HepG2 (cell line): Measurements from ENCODE around the gene MYO7B. TPM values are rescaled to one million over a fixed set of nuclear protein-coding genes. Genes with fewer than 3 reads are reported as not detected.

Experiments
- ATAC-seq: fragments of 200-7000 bp; cut with Tn5 transposase; 3 replicates; pipeline ENCODE4 v1.9.1; 2020; ENCODE audit warnings: mild to moderate bottlenecking, moderate library complexity
- BruUV-seq: library from RNA; stranded (reverse); fragments of 400-500 nt; replicated peaks from 2 replicates; lab custom pipeline; 2021; lab: Mats Ljungman, UMichigan
- CTCF ChIA-PET: fragments of 300-600 bp; formaldehyde crosslinking; extraction: SDS; loops from one replicate; lab custom pipeline; 2021; ENCODE audit warnings: low total read pairs, inconsistent platforms, low intra/inter-chr PET ratio; lab: Yijun Ruan, JAX
- POLR2A ChIA-PET: fragments of 350-600 bp; sonication (Branson Sonifier 250); formaldehyde crosslinking; loops from one replicate; lab custom pipeline; 2020; ENCODE audit warnings: antibody characterized with exemption, inconsistent platforms; lab: Yijun Ruan, JAX
- DNase-seq: peaks from one replicate; pipeline ENCODE4 v3.0.0-alpha.2; 2015; ENCODE audit warnings: low spot score
- FAIRE-seq: peaks from 3 replicates; lab custom pipeline; 2011; peaks lifted over from hg19 to GRCh38; lab: Jason Lieb, UNC
- H2AFZ ChIP-seq: one replicate; pipeline ENCODE4 v1.6.1; 2011; ENCODE audit warnings: low read length, inconsistent platforms
- H3K27ac ChIP-seq: fragments of 300-600 bp; 3 replicates; pipeline ENCODE4 v1.8.0; 2011; ENCODE audit warnings: mixed run types, mild to moderate bottlenecking, mixed read lengths, low read length, inconsistent platforms; ENCODE audit not compliant: insufficient read depth; ENCODE audit errors: extremely low read length
- H3K27me3 ChIP-seq, 2 experiments: fragments of 200-600 bp in 1 of 2; 2 replicates in 1 of 2; 3 replicates in 1 of 2; pipeline versions ENCODE4 v1.6.0 to v1.8.0; 2011; ENCODE audit warnings: low read length in 2 of 2, mild to moderate bottlenecking in 2 of 2, moderate library complexity in 2 of 2, inconsistent platforms in 1 of 2; ENCODE audit not compliant: insufficient read depth in 2 of 2, control insufficient read depth in 1 of 2
- H3K36me3 ChIP-seq, 2 experiments: fragments of 200-600 bp in 1 of 2; replicated peaks in 1 of 2; 2 replicates in 1 of 2; 3 replicates in 1 of 2; pipeline versions ENCODE4 v1.5.1 to v1.8.0; 2011; ENCODE audit warnings: low read length in 2 of 2, inconsistent platforms in 1 of 2; ENCODE audit not compliant: insufficient read depth in 2 of 2, control insufficient read depth in 1 of 2
- H3K4me1 ChIP-seq: 2 replicates; pipeline ENCODE4 v1.5.1; 2012; ENCODE audit warnings: low read length, inconsistent platforms; ENCODE audit not compliant: insufficient read depth
- H3K4me2 ChIP-seq: 2 replicates; pipeline ENCODE4 v1.6.0; 2011; ENCODE audit warnings: low read depth, low read length, inconsistent platforms
- H3K4me3 ChIP-seq, 3 experiments: fragments of 200-600 bp in 1 of 3; sonication (generic), shearing (Covaris generic) in 1 of 3; replicated peaks in 1 of 3; 2 replicates each; pipeline ENCODE4 v1.5.1; 2011 to 2016; ENCODE audit warnings: low read length in 3 of 3, inconsistent platforms in 2 of 3, low read depth in 2 of 3, mild to moderate bottlenecking in 2 of 3, control low read depth in 1 of 3, mixed read lengths in 1 of 3; ENCODE audit not compliant: insufficient read depth in 1 of 3
- H3K79me2 ChIP-seq: one replicate; pipeline ENCODE4 v1.6.1; 2011; ENCODE audit warnings: low read length, inconsistent platforms; ENCODE audit not compliant: insufficient read depth
- H3K9ac ChIP-seq: 2 replicates; pipeline ENCODE4 v1.6.0; 2011; ENCODE audit warnings: mild to moderate bottlenecking, low read depth, low read length, inconsistent platforms; ENCODE audit not compliant: insufficient read depth
- H3K9me3 ChIP-seq: 2 replicates; pipeline ENCODE4 v1.5.1; 2012; ENCODE audit warnings: mild to moderate bottlenecking, low read length
- H4K20me1 ChIP-seq: 2 replicates; pipeline ENCODE4 v1.6.0; 2011; ENCODE audit warnings: inconsistent platforms, mild to moderate bottlenecking, low read length, moderate library complexity; ENCODE audit not compliant: insufficient read depth
- ARID2 ChIP-seq: sonication (generic); formaldehyde crosslinking; IDR thresholded peaks from 2 replicates; pipeline ENCODE4 v1.8.1; 2022; ENCODE audit warnings: mild to moderate bottlenecking, missing genetic modification reagents, borderline replicate concordance
- CEBPG ChIP-seq: IDR thresholded peaks from 2 replicates; pipeline ENCODE4 v1.6.1; 2016
- MEIS1 ChIP-seq: sonication (generic); formaldehyde crosslinking; IDR thresholded peaks from 2 replicates; pipeline ENCODE4 v1.9.0; 2021; ENCODE audit warnings: mild to moderate bottlenecking, missing genetic modification reagents, moderate library complexity, borderline replicate concordance
- MEIS2 ChIP-seq: sonication (generic); formaldehyde crosslinking; IDR thresholded peaks from 2 replicates; pipeline ENCODE4 v1.9.0; 2021; ENCODE audit warnings: mild to moderate bottlenecking, missing genetic modification reagents
- NCOA1 ChIP-seq: sonication (generic); formaldehyde crosslinking; IDR thresholded peaks from 2 replicates; pipeline ENCODE4 v1.9.0; 2021; ENCODE audit warnings: missing genetic modification reagents
- SETDB1 ChIP-seq: sonication (generic); formaldehyde crosslinking; IDR thresholded peaks from 2 replicates; pipeline ENCODE4 v1.5.1; 2020; ENCODE audit warnings: missing genetic modification reagents, mild to moderate bottlenecking, borderline replicate concordance
- ZFP1 ChIP-seq: IDR thresholded peaks from 2 replicates; pipeline ENCODE4 v1.6.1; 2016
- ZNF335 ChIP-seq: sonication (generic); formaldehyde crosslinking; IDR thresholded peaks from 2 replicates; pipeline ENCODE4 v1.4.0; 2020; ENCODE audit warnings: missing genetic modification reagents
- ZNF414 ChIP-seq: sonication (generic); formaldehyde crosslinking; IDR thresholded peaks from 2 replicates; pipeline ENCODE4 v1.5.0; 2020; ENCODE audit warnings: missing genetic modification reagents
- ZNF775 ChIP-seq: sonication (generic); formaldehyde crosslinking; IDR thresholded peaks from 2 replicates; pipeline ENCODE4 v1.4.0; 2020; ENCODE audit warnings: missing genetic modification reagents, mild to moderate bottlenecking, moderate library complexity, borderline replicate concordance
- ZSCAN30 ChIP-seq: sonication (generic); formaldehyde crosslinking; IDR thresholded peaks from 2 replicates; pipeline ENCODE4 v1.5.0; 2020; ENCODE audit warnings: mild to moderate bottlenecking, missing genetic modification reagents
- ZSCAN5A ChIP-seq: sonication (generic); formaldehyde crosslinking; IDR thresholded peaks from 2 replicates; pipeline ENCODE4 v1.8.0; 2022; ENCODE audit warnings: mild to moderate bottlenecking, missing genetic modification reagents, borderline replicate concordance
- WGBS: methylation state at CpG from one replicate; pipeline ENCODE4 v1.1.6; 2017; ENCODE audit warnings: low lambda C conversion rate; 5-methylcytosine and 5-hydroxymethylcytosine counted together
- in situ Hi-C: cut with HindIII; loops from 2 replicates; pipeline ENCODE4 v1.10.0; 2017; ENCODE audit warnings: low pct_unique_long_range_greater_than_20kb; ENCODE audit not compliant: extremely low pct_ligation_motif_present
- intact Hi-C: fragments of 100-400 bp; cut with micrococcal nuclease; formaldehyde crosslinking; loops from one replicate; pipeline ENCODE4 v1.10.0; 2022; ENCODE audit not compliant: unreplicated experiment
- polyA plus RNA-seq, 8 experiments: library from polyadenylated mRNA; depleted of rRNA in 3 of 8; stranded (reverse) in 7 of 8; unstranded in 1 of 8; fragments of >200 nt; fragmentation: Illumina TruSeq in 4 of 8; extraction: Trizol in 4 of 8; gene quantifications; 2 replicates each; pipeline versions ENCODE4 v1.2.1 to v1.2.3, GENCODE V29; 2011 to 2016; ENCODE audit warnings: low read depth in 4 of 8, missing spikeins in 1 of 8, mixed read lengths in 1 of 8; ENCODE audit not compliant: insufficient read depth in 1 of 8
- total RNA-seq, 5 experiments: library from RNA; depleted of rRNA; stranded (reverse); fragments of >200 nt; fragmentation: Illumina TruSeq; extraction: Trizol; gene quantifications; 2 replicates each; pipeline ENCODE4 v1.2.3, GENCODE V29; 2016; ENCODE audit warnings: low read depth in 1 of 5
- TF ChIP-seq, protein P1 (sequence below), 2 experiments: fragments of 450-650 bp in 1 of 2; sonication (generic) in 1 of 2; formaldehyde crosslinking; IDR thresholded peaks; 2 replicates each; pipeline versions ENCODE4 v1.5.0 to v1.8.0; 2020 to 2022; ENCODE audit warnings: mild to moderate bottlenecking in 1 of 2, missing genetic modification reagents in 1 of 2
- TF ChIP-seq, protein P2 (sequence below): sonication (generic); formaldehyde crosslinking; IDR thresholded peaks from 2 replicates; pipeline ENCODE4 v1.5.0; 2020; ENCODE audit warnings: missing genetic modification reagents, mild to moderate bottlenecking, borderline replicate concordance

Gene MYO7B
- total and polyA plus RNA-seq, 2 of the 13 experiments (the other 11 are each of a cell fraction or from before 2014, with no cell fraction given): not detected

DNA sequence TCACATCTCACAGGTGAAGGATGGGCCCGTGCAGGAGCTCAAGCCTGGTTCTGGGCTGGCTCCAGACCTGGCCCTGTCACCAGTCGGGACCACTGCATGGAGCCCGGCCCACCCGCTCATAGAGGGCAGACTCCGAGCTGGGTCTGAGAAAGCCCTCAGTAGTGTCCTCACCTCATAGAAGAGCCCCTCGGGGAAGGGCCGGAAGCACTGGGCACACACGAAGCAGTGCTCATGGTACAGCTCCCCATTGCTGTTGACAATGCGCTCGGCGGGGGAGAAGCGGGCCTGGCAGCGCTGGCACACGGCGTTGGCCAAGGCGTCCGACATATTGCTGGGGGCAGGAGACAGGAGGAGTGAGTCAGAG lies 121.7 kb downstream of the MYO7B start (continued):
- TF ChIP-seq MEIS2 (CRISPR knock-in tag): no peak
- no peak for TF ChIP-seq ZNF775 (CRISPR knock-in tag)
- TF ChIP-seq, protein P1, sequence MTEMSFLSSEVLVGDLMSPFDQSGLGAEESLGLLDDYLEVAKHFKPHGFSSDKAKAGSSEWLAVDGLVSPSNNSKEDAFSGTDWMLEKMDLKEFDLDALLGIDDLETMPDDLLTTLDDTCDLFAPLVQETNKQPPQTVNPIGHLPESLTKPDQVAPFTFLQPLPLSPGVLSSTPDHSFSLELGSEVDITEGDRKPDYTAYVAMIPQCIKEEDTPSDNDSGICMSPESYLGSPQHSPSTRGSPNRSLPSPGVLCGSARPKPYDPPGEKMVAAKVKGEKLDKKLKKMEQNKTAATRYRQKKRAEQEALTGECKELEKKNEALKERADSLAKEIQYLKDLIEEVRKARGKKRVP (CRISPR knock-in tag; IDR thresholded peaks at IDR 0.05): no peak
- TF ChIP-seq SETDB1 (CRISPR knock-in tag): no peak
- no peak for TF ChIP-seq MEIS1 (CRISPR knock-in tag)
- no peak for TF ChIP-seq ARID2 (CRISPR knock-in tag)
- TF ChIP-seq CEBPG (CRISPR knock-in tag): no peak
- TF ChIP-seq ZNF414 (CRISPR knock-in tag): no peak
- TF ChIP-seq ZNF335 (CRISPR knock-in tag): no peak
- TF ChIP-seq ZSCAN30 (CRISPR knock-in tag): no peak
- TF ChIP-seq, all 625 proteins: peak for 0

GRCh38 chr2:127658146-127658545 lies 122.7 kb downstream of the MYO7B start:
- CTCF ChIA-PET: no interaction called here
- WGBS: 40% methylated on average over 6 of the region's 6 CpGs
- POLR2A ChIA-PET: no interaction called here
- Histone ChIP-seq H3K4me1 (peaks cover 14% of the 10 kb centered on the region), H3K4me3 (no peak overlapping the region), H3K27ac (no peak overlapping the region), H4K20me1 (no peaks in the 10 kb centered on the region), H3K79me2 (no peaks in the 10 kb centered on the region), H3K36me3 (no peaks in the 10 kb centered on the region), H3K4me2 (no peak overlapping the region), H2AFZ (no peak overlapping the region), H3K27me3 (peaks cover 3 to 65% of the 10 kb centered on the region in 2 experiments), H3K9me3 (no peaks in the 10 kb centered on the region), H3K9ac (no peak overlapping the region)
- ATAC-seq: no peak
- no peak for FAIRE-seq
- intact Hi-C loops (no loop called here), in situ Hi-C loops (no loop called here)
- no peak for TF ChIP-seq NCOA1 (CRISPR knock-in tag)
- no peak for TF ChIP-seq ZFP1 (CRISPR knock-in tag)
- TF ChIP-seq, protein P2, sequence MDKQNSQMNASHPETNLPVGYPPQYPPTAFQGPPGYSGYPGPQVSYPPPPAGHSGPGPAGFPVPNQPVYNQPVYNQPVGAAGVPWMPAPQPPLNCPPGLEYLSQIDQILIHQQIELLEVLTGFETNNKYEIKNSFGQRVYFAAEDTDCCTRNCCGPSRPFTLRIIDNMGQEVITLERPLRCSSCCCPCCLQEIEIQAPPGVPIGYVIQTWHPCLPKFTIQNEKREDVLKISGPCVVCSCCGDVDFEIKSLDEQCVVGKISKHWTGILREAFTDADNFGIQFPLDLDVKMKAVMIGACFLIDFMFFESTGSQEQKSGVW (CRISPR knock-in tag): no peak
- no peak for TF ChIP-seq ZSCAN5A
- BruUV-seq: no TSS peak
- no peak for DNase-seq
